SK-N-SH (cell line): ENCODE data around the gene ACTN2.

Experiments
- CHD2 ChIP-seq: fragments of 150-350 bp; IDR thresholded peaks from 2 replicates; pipeline ENCODE4 v1.6.1; 2018; ENCODE audit warnings: low read length; ENCODE audit not compliant: partially characterized antibody
- CTCF ChIP-seq: fragments of 200-600 bp; sonication (generic); IDR thresholded peaks from 2 replicates; pipeline ENCODE4 v1.6.1; 2017; ENCODE audit warnings: antibody characterized with exemption, mild to moderate bottlenecking, moderate library complexity
- EP300 ChIP-seq, 2 experiments: IDR thresholded peaks; 2 replicates each; pipeline versions ENCODE4 v1.4.0 to v1.6.1; 2012; ENCODE audit warnings: borderline replicate concordance in 1 of 2, low read depth in 1 of 2, low read length in 1 of 2
- FOSL2 ChIP-seq: IDR thresholded peaks from 2 replicates; pipeline ENCODE4 v1.4.0; 2012; ENCODE audit warnings: low read depth, mild to moderate bottlenecking, moderate library complexity, borderline replicate concordance
- GABPA ChIP-seq: IDR thresholded peaks from 2 replicates; pipeline ENCODE4 v1.4.0; 2012; ENCODE audit warnings: low read depth, mild to moderate bottlenecking
- GATA2 ChIP-seq: sonication (generic); formaldehyde crosslinking; IDR thresholded peaks from 2 replicates; pipeline ENCODE4 v1.5.0; 2020; ENCODE audit warnings: mild to moderate bottlenecking, missing genetic modification reagents
- MAX ChIP-seq: IDR thresholded peaks from 2 replicates; pipeline ENCODE4 v1.4.0; 2012; ENCODE audit warnings: low read depth
- NRF1 ChIP-seq: IDR thresholded peaks from 2 replicates; pipeline ENCODE4 v1.6.1; 2012; ENCODE audit warnings: low read depth, mild to moderate bottlenecking, low read length
- POLR2AphosphoS5 ChIP-seq: IDR thresholded peaks from 2 replicates; pipeline ENCODE4 v1.6.1; 2012; ENCODE audit warnings: low read depth, low read length
- RAD21 ChIP-seq: IDR thresholded peaks from 2 replicates; pipeline ENCODE4 v1.6.1; 2012; ENCODE audit warnings: mild to moderate bottlenecking, low read length
- SMC3 ChIP-seq: IDR thresholded peaks from 2 replicates; pipeline ENCODE4 v1.6.1; 2012; ENCODE audit warnings: low read depth, low read length, improper control_type of control experiment
- TF ChIP-seq, protein P1 (sequence below): fragments of 150-350 bp; IDR thresholded peaks from 2 replicates; pipeline ENCODE4 v1.6.1; 2016; ENCODE audit warnings: mild to moderate bottlenecking, low read depth, low read length

DNA sequence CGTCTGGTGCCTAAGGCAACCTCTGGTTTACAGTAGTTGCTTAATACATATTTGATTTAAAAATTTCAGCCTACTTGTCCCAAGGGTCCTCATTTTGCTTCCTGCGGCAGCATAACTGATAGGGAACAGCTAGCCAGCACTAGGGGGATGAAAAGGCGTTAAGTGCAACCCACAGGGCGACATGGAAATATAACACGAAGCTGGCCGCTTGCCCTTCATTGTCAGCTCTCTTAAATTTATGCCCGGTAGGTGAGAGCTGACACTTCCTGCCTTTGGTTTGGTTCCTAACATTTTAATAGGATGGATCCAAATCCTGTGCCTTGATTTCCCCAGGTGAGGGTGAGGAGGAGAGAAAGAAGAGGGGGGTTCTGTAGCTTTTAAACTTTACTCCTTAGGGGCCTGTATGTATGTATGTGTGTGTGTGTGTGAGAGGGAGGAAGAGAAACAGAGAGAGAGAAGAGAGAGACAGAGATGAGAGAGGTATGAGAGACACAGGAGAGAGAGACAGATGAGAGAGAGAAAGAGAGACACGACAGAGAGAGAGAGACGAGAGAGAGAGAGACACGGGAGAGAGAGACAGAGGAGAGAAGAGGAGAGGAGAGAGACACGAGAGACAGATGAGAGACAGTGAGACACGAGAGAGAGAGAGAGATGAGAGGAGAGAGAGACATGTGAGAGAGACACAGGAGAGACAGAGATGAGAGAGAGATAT, 938 bp upstream of the ACTN2 start:
- TF ChIP-seq FOSL2 (no peak), CTCF (no peak), CHD2 (no peak), POLR2AphosphoS5 (no peak), GATA2 (no peak), EP300 (IDR thresholded peaks at IDR 0.05; ENCODE audit: borderline replicate concordance in 1 of 2, low read depth in 1 of 2, low read length in 1 of 2) (no peak), GABPA (no peak), SMC3 (no peak), MAX (no peak), RAD21 (no peak), NRF1 (no peak)
- TF ChIP-seq, protein P1, sequence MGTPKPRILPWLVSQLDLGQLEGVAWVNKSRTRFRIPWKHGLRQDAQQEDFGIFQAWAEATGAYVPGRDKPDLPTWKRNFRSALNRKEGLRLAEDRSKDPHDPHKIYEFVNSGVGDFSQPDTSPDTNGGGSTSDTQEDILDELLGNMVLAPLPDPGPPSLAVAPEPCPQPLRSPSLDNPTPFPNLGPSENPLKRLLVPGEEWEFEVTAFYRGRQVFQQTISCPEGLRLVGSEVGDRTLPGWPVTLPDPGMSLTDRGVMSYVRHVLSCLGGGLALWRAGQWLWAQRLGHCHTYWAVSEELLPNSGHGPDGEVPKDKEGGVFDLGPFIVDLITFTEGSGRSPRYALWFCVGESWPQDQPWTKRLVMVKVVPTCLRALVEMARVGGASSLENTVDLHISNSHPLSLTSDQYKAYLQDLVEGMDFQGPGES = no peak
